Measurements from ENCODE around the gene IL1R1.

IL1R1 gene

DNA sequence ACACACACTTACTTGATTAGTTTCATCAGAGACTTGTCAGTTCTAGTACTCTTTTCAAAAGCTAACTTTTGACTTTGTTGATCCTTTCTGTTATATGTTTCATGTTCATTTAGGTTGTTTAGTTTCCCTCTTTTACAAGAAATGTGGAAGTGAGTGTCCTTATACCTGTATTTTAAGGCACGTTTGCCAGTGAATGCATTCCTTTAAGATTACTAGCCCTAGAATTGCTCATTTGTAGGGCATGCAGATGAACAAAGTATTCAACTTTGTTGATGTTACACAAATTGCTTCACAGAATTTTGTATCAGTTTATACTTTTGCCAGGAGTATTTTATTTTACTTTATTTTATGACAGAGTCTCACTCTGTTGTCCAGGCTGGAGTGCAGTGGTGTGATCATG, 50.5 kb downstream of the IL1R1 start:
- H3K4me2 ChIP-seq (ENCODE audit: low read length): no peak overlapping the region
- H2AFZ ChIP-seq (ENCODE audit: low read length): no peak overlapping the region

DNA sequence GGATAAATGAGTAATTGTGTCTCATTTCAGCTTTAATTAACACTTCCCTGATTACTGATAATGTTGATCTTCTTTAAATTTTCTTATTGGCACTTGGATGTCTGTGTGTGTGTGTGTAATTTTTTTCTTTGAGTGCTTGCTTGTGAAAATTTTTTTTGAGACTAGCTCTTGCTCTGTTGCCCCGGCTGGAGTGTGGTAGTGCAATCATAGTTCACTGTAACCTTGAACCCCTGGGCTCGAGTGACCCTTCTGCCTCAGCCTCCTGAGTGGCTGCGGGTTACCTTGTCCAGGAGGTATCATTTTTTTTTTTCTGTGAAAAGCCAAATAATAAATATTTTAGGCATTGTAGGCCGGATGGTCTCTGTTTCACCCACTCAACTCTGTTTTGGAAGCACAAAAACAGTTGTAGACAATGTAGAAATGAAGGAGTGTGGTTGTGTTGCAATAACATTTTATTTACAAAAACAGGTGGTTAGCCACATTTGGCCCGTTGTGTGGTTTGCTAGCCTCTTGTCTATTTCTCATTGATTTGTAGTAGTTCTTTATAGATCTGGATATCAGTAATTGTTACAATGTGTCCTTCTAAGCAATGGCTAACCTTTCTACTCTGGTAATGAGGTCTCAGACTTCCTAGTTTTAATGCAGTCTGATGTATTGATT, 52.2 kb downstream of the IL1R1 start:
- Histone ChIP-seq H3K4me1 (ENCODE audit: insufficient read depth, low read length, severe bottlenecking) (no peaks in the 10 kb centered on the region), H3K4me3 (ENCODE audit: low read depth, low read length, poor library complexity, severe bottlenecking) (no peak overlapping the region), H3K9me2 (ENCODE audit: low read depth, low read length) (no peaks in the 10 kb centered on the region), H3K9ac (ENCODE audit: low read length) (no peak overlapping the region), H3F3A (ENCODE audit: insufficient read depth, low read length) (no peaks in the 10 kb centered on the region), H3K9me3 (ENCODE audit: low read length) (no peaks in the 10 kb centered on the region), H3K36me3 (ENCODE audit: insufficient read depth, low read length) (no peaks in the 10 kb centered on the region), H3K79me2 (ENCODE audit: insufficient read depth, low read length) (no peaks in the 10 kb centered on the region), H3K27me3 (ENCODE audit: insufficient read depth, low read length) (no peaks in the 10 kb centered on the region), H2AFZ (ENCODE audit: low read length) (no peak overlapping the region), H3K27ac (ENCODE audit: low read depth, low read length, poor library complexity, severe bottlenecking) (no peak overlapping the region), H3K4me2 (ENCODE audit: low read length) (no peak overlapping the region), H4K20me1 (ENCODE audit: insufficient read depth, low read length) (no peaks in the 10 kb centered on the region)
- TF ChIP-seq EZH2 (IDR thresholded peaks at IDR 0.05; ENCODE audit: borderline replicate concordance, low read length): no peak
- TF ChIP-seq, protein P1, sequence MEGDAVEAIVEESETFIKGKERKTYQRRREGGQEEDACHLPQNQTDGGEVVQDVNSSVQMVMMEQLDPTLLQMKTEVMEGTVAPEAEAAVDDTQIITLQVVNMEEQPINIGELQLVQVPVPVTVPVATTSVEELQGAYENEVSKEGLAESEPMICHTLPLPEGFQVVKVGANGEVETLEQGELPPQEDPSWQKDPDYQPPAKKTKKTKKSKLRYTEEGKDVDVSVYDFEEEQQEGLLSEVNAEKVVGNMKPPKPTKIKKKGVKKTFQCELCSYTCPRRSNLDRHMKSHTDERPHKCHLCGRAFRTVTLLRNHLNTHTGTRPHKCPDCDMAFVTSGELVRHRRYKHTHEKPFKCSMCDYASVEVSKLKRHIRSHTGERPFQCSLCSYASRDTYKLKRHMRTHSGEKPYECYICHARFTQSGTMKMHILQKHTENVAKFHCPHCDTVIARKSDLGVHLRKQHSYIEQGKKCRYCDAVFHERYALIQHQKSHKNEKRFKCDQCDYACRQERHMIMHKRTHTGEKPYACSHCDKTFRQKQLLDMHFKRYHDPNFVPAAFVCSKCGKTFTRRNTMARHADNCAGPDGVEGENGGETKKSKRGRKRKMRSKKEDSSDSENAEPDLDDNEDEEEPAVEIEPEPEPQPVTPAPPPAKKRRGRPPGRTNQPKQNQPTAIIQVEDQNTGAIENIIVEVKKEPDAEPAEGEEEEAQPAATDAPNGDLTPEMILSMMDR (IDR thresholded peaks at IDR 0.05; ENCODE audit: low read length): no peak

More for the DNA sequence above, 50.5 kb downstream of the IL1R1 start:
- TF ChIP-seq EZH2 (IDR thresholded peaks at IDR 0.05; ENCODE audit: borderline replicate concordance, low read length): no peak
- Histone ChIP-seq H3K27ac (ENCODE audit: low read depth, low read length, poor library complexity, severe bottlenecking) (no peak overlapping the region), H3K9me2 (ENCODE audit: low read depth, low read length) (no peaks in the 10 kb centered on the region), H3K79me2 (ENCODE audit: insufficient read depth, low read length) (no peaks in the 10 kb centered on the region), H3K36me3 (ENCODE audit: insufficient read depth, low read length) (no peaks in the 10 kb centered on the region), H3K4me1 (ENCODE audit: insufficient read depth, low read length, severe bottlenecking) (no peaks in the 10 kb centered on the region), H4K20me1 (ENCODE audit: insufficient read depth, low read length) (no peaks in the 10 kb centered on the region), H3F3A (ENCODE audit: insufficient read depth, low read length) (no peaks in the 10 kb centered on the region), H3K4me3 (ENCODE audit: low read depth, low read length, poor library complexity, severe bottlenecking) (no peak overlapping the region), H3K27me3 (ENCODE audit: insufficient read depth, low read length) (no peaks in the 10 kb centered on the region), H3K9me3 (ENCODE audit: low read length) (no peaks in the 10 kb centered on the region), H3K9ac (ENCODE audit: low read length) (no peak overlapping the region)

DNA sequence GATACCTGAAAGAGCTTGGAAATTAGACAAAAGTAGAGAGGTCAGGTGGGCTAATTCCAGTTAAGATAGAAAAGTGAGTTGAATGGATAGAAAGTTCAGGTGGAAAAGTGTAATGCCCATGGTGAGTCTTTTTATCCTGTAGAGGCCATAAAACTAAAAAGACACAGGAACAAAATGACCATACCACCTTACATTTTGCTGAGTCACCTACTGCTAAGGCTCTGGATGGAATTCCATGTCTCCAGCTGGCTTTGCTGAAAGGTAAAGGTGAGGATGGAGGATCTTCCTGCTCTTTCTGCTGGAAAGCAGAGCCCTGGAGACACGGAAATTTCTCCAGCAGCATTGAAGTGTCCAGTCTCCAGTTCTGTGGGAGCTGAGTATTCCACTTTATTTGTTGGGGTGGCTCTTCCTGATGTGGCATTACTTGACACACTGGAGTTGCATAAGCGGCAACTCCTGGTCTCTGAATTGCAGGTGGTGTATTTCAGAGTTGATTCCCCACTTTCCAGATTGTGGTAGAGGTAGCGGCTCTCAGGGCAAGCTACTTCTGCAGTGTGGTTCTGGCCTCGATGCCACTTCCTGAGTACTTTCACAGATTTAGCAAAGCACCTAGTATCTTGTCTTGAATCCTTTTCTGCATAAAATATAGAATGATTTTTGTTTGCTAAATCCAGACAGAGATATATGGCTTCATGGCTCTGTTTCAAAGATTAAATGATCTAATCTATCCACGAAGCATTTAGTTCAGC, 55.0 kb downstream of the IL1R1 start:
- TF ChIP-seq EZH2 (IDR thresholded peaks at IDR 0.05; ENCODE audit: borderline replicate concordance, low read length): no peak
- TF ChIP-seq, protein P1 (IDR thresholded peaks at IDR 0.05; ENCODE audit: low read length): no peak
- no peaks in the 10 kb centered on the region for H3K9me2 ChIP-seq (ENCODE audit: low read depth, low read length)
- H4K20me1 ChIP-seq (ENCODE audit: insufficient read depth, low read length): no peaks in the 10 kb centered on the region
- no peaks in the 10 kb centered on the region for H3K36me3 ChIP-seq (ENCODE audit: insufficient read depth, low read length)
- H3K9me3 ChIP-seq (ENCODE audit: low read length): no peaks in the 10 kb centered on the region
- no peak overlapping the region for H3K27ac ChIP-seq (ENCODE audit: low read depth, low read length, poor library complexity, severe bottlenecking)
- no peak overlapping the region for H3K4me2 ChIP-seq (ENCODE audit: low read length)
- no peak overlapping the region for H2AFZ ChIP-seq (ENCODE audit: low read length)
- H3K4me1 ChIP-seq (ENCODE audit: insufficient read depth, low read length, severe bottlenecking): no peaks in the 10 kb centered on the region
- no peaks in the 10 kb centered on the region for H3K79me2 ChIP-seq (ENCODE audit: insufficient read depth, low read length)
- H3K4me3 ChIP-seq (ENCODE audit: low read depth, low read length, poor library complexity, severe bottlenecking): no peak overlapping the region
- H3K27me3 ChIP-seq (ENCODE audit: insufficient read depth, low read length): no peaks in the 10 kb centered on the region
- H3K9ac ChIP-seq (ENCODE audit: low read length): no peak overlapping the region
- H3F3A ChIP-seq (ENCODE audit: insufficient read depth, low read length): no peaks in the 10 kb centered on the region

All from OCI-LY1 (cell line).